Adrenal gland (tissue), 12 donors: ENCODE data around the gene SLC35G2. TPM values are rescaled to one million over a fixed set of nuclear protein-coding genes. Genes with fewer than 3 reads are reported as not detected.

ENCODE experiments used
- DNase-seq, 7 donors: peaks; one replicate each; pipeline ENCODE4 v3.0.0-alpha.2; 2019 to 2020
- H3K27ac ChIP-seq, 5 donors: fragments of 200-600 bp; sonication (generic) in 4 of 5; 1 replicate in 3 of 5; 2 replicates in 2 of 5; pipeline versions ENCODE4 v1.5.1 to v1.8.0; 2016 to 2020; ENCODE audit warnings: mild to moderate bottlenecking in 1 of 5
- H3K27me3 ChIP-seq: fragments of 200-600 bp; 2 replicates; pipeline ENCODE4 v1.8.0; 2021
- H3K36me3 ChIP-seq, 2 donors: fragments of 200-600 bp; replicated peaks in 1 of 2; 1 replicate in 1 of 2; 2 replicates in 1 of 2; pipeline versions ENCODE4 v1.5.1 to v1.8.0; 2018 to 2022
- H3K4me1 ChIP-seq, 2 donors: fragments of 200-600 bp; replicated peaks in 1 of 2; 1 replicate in 1 of 2; 2 replicates in 1 of 2; pipeline versions ENCODE4 v1.5.1 to v1.8.0; 2018 to 2021
- H3K4me3 ChIP-seq, 4 donors: fragments of 200-600 bp; sonication (generic) in 3 of 4; one replicate each; pipeline ENCODE4 v1.5.1; 2016 to 2018
- H3K9me3 ChIP-seq, 3 donors: fragments of 200-600 bp; sonication (generic) in 1 of 3; replicated peaks in 1 of 3; 1 replicate in 2 of 3; 2 replicates in 1 of 3; pipeline versions ENCODE4 v1.5.1 to v1.8.0; 2016 to 2021
- CTCF ChIP-seq, 6 experiments: fragments of 450-650 bp in 4 of 6; fragments of 200-600 bp in 2 of 6; sonication (generic) in 1 of 6; IDR thresholded peaks; 1 replicate in 5 of 6; 2 replicates in 1 of 6; pipeline versions ENCODE4 v1.5.1 to v1.8.0; 2016 to 2021; ENCODE audit warnings: antibody characterized with exemption in 6 of 6, mild to moderate bottlenecking in 2 of 6, moderate library complexity in 1 of 6
- POLR2A ChIP-seq, 2 donors: fragments of 450-650 bp; IDR thresholded peaks; one replicate each; pipeline ENCODE4 v1.6.1; 2017; ENCODE audit warnings: antibody characterized with exemption in 2 of 2, mild to moderate bottlenecking in 2 of 2, moderate library complexity in 1 of 2
- WGBS, 4 donors: extraction: QIAGEN DNeasy Blood & Tissue Kit in 2 of 4; methylation state at CpG; one replicate each; pipeline versions ENCODE4 v1.1.5 to v1.1.7; 2013 to 2017; 5-methylcytosine and 5-hydroxymethylcytosine counted together
- intact Hi-C, 2 donors: fragments of 100-400 bp; cut with DNase I; formaldehyde crosslinking; loops; one replicate each; pipeline versions ENCODE4 v1.14.1 to v1.15.0; 2022 to 2023
- polyA plus RNA-seq, 3 donors: library from polyadenylated mRNA; stranded (reverse); fragments of 200-250 nt in 2 of 3; fragments of 350-450 nt in 1 of 3; fragmentation: Illumina TruSeq in 1 of 3; extraction: RNeasy Lipid Tissue Mini Kit (QIAGEN cat#74804) in 1 of 3; gene quantifications; one replicate each; pipeline ENCODE4 v1.2.3, GENCODE V29; 2013 to 2014
- total RNA-seq, 9 donors: library from RNA; depleted of rRNA in 4 of 9; stranded (reverse); fragments of >200 nt in 4 of 9; fragments of 120-200 nt in 1 of 9; fragmentation: NEBNext Ultra II Directional in 1 of 9; extraction: Animal tissue kit (Norgen Biotek cat#: 25700) in 1 of 9; gene quantifications; one replicate each; pipeline versions ENCODE4 v1.1.0 to v1.2.4, GENCODE V29; 2013 to 2023
- donor health status: healthy with polysubstance abuse.
- donor health status: Bipolar disorder and iron deficiency.
- donor health status: DM: yes; HTN: yes; CAD: no.
- donor health status: DM: no; HTN: no; CAD: no.
- donor health status: DM: no; HTN: no; CAD: no.
- donor health status: DM: yes; HTN: yes; CAD: no.

The SLC35G2 gene
- total and polyA plus RNA-seq, 12 donors: 6.4 to 38.0 (median 17.0) TPM

GRCh38 chr3:136831461-136831860, 12.5 kb downstream of the SLC35G2 start:
- intact Hi-C loops: no loop called here
- H3K4me3 ChIP-seq: no peak overlapping the region
- H3K4me1 ChIP-seq: peaks cover 14 to 25% of the 10 kb centered on the region in 2 donors
- no peaks in the 10 kb centered on the region for H3K36me3 ChIP-seq
- H3K27ac ChIP-seq: no peak overlapping the region
- DNase-seq: no peak
- 34 to 63% (median 43%) methylated on average over 1 of the region's 1 CpG for WGBS, 4 donors
- no peaks in the 10 kb centered on the region for H3K27me3 ChIP-seq
- H3K9me3 ChIP-seq: no peaks in the 10 kb centered on the region
- TF ChIP-seq POLR2A (IDR thresholded peaks at IDR 0.05) (no peak), CTCF (IDR thresholded peaks at IDR 0.05) (no peak)

DNA sequence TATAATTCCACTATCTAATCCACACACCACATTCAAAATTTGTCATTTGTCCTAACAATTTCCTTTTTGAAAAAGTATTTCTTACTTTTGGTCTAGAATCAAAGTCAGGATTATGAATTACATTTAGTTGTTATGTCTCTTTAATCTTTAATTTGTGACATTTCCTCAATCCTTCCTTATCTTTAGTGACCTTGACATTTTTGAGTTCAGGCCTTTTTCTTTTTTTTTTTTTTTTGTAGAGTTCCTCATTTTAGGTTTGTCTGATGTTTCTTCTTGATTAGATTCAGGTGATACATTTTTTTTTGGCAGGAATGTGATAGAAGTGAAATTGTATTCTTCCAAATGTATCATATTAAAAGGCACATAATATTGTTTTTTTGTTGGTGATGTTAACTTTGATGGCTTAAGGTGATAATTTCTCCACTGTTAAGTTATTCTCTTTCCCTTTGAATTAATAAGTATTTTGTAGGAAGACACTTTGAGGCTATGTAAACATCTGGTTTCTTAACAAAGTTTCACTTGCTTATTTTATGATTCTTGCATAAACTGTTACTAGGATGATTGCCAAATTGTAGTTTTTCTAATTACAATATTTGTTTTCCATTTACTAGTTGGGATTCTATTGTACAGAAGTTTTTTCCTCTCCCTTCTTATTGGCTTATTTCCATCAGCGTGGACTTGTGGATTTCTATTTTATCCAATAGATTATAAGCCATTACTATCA, 16.3 kb downstream of the SLC35G2 start:
- Histone ChIP-seq H3K27ac (peak overlapping the region in 2 of 5 donors; percentile 13 to 14), H3K36me3 (no peaks in the 10 kb centered on the region), H3K4me3 (no peak overlapping the region), H3K9me3 (no peaks in the 10 kb centered on the region), H3K27me3 (no peaks in the 10 kb centered on the region), H3K4me1 (peaks cover 32 to 51% of the 10 kb centered on the region in 2 donors)
- TF ChIP-seq POLR2A (IDR thresholded peaks at IDR 0.05) (no peak), CTCF (IDR thresholded peaks at IDR 0.05) (no peak)
- intact Hi-C loops: no loop called here
- whole genome bisulfite sequencing, 4 donors: 48 to 53% (median 49%) methylated on average over 1 of the region's 1 CpG
- DNase-seq: no peak

GRCh38 chr3:136835813-136836510, 17.0 kb downstream of the SLC35G2 start:
- H3K4me3 ChIP-seq: no peak overlapping the region
- intact Hi-C loops: no loop called here
- no peak for TF ChIP-seq CTCF (IDR thresholded peaks at IDR 0.05)
- no peak for TF ChIP-seq POLR2A (IDR thresholded peaks at IDR 0.05)
- H3K27me3 ChIP-seq: no peaks in the 10 kb centered on the region
- H3K27ac ChIP-seq: peak overlapping the region in 2 of 5 donors; percentile 2 to 13
- 21 to 43% (median 25%) methylated on average over 2 to 3 of the region's 3 CpGs for WGBS, 4 donors
- H3K36me3 ChIP-seq: no peaks in the 10 kb centered on the region
- H3K9me3 ChIP-seq: no peaks in the 10 kb centered on the region
- no peak for DNase-seq
- H3K4me1 ChIP-seq: peaks cover 35 to 51% of the 10 kb centered on the region in 2 donors

DNA sequence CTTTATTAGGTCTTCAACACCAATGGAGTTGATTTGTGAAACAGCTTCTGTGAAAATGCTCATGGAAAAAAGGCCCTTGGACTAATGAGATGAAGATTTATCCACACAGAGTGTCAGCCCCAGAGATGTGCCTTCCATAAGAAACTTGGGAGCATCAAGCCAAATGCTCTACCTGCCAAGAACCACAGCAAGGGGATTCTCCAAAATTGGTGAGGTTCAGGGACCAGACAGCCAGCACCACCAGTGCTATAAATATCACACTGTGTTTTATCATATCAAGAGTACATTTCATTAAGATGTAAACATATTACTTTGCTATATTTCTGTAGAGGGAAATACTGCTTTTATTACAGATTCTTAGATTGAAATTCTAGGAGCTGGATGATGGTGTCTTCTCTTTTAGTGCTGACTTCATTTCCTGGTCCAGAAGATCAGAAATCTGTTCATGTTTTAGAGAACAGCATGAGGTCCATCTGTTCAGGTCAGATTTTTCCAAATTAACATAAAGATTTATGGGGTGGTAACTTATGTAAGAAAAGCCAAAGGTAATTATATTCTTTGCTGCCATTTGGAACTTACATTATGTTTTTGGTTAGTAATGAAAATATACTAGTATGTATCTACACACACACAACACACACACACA, 17.7 kb downstream of the SLC35G2 start:
- intact Hi-C loops: no loop called here
- Histone ChIP-seq H3K9me3 (no peaks in the 10 kb centered on the region), H3K4me3 (no peak overlapping the region), H3K4me1 (peaks cover 35 to 51% of the 10 kb centered on the region in 2 donors), H3K27ac (peak overlapping the region in 2 of 5 donors; percentile 2 to 13), H3K27me3 (no peaks in the 10 kb centered on the region), H3K36me3 (no peaks in the 10 kb centered on the region)
- DNase-seq: no peak
- TF ChIP-seq CTCF (IDR thresholded peaks at IDR 0.05): no peak
- no peak for TF ChIP-seq POLR2A (IDR thresholded peaks at IDR 0.05)
